ENCODE results near the gene MIB1.

GRCh38 chr18:21700528-21701075 lies 40.0 kb upstream of the MIB1 start:
- TF ChIP-seq CTCF (conservative IDR thresholded peaks at IDR 0.05) (no peak), ZFX (IDR thresholded peaks at IDR 0.05) (no peak)
